GM19372 (cell line): ENCODE measurements around the gene VPS13D.
"Not testable (repeated sequence)": the region's sequence is repeated elsewhere in the genome, so short reads cannot be mapped to it uniquely, and the experiment has no call there.

Experiments
- ATAC-seq: cut with Tn5 transposase; IDR thresholded peaks from one replicate; pipeline ENCODE4 v1.9.1; 2021; ENCODE audit warnings: mild to moderate bottlenecking, low read depth, moderate library complexity; ENCODE audit not compliant: unreplicated experiment

The VPS13D gene

GRCh38 chr1:12442217-12442616 is 212.4 kb downstream of the VPS13D start:
- no peak for ATAC-seq

- ATAC-seq, result no peak
These were observed 213.3 kb downstream of the VPS13D start for GRCh38 chr1:12443151-12443550.

- ATAC-seq, result no peak
These were observed 214.6 kb downstream of the VPS13D start for GRCh38 chr1:12444329-12444841.

GRCh38 chr1:12445257-12445656 is 215.4 kb downstream of the VPS13D start:
- ATAC-seq, result no peak

- ATAC-seq, result no peak
These were observed 216.8 kb downstream of the VPS13D start for GRCh38 chr1:12446593-12446992.

GRCh38 chr1:12447307-12447706 is 217.5 kb downstream of the VPS13D start:
- ATAC-seq, result no peak

GRCh38 chr1:12447849-12448312 is 218.1 kb downstream of the VPS13D start:
- no peak for ATAC-seq

- no peak for ATAC-seq
These were observed 218.9 kb downstream of the VPS13D start for GRCh38 chr1:12448746-12449177.

GRCh38 chr1:12450090-12450755 is 220.4 kb downstream of the VPS13D start:
- no peak for ATAC-seq

GRCh38 chr1:12450756-12451559 is 221.1 kb downstream of the VPS13D start:
- ATAC-seq, result no peak

GRCh38 chr1:12451560-12451900 is 221.7 kb downstream of the VPS13D start:
- ATAC-seq, result no peak

GRCh38 chr1:12452262-12452661 is 222.4 kb downstream of the VPS13D start:
- ATAC-seq, result no peak

GRCh38 chr1:12453400-12454343 is 223.8 kb downstream of the VPS13D start:
- ATAC-seq, result no peak

GRCh38 chr1:12454406-12455391 is 224.9 kb downstream of the VPS13D start:
- no peak for ATAC-seq

GRCh38 chr1:12456081-12456480 is 226.3 kb downstream of the VPS13D start:
- ATAC-seq, result not testable (repeated sequence)

GRCh38 chr1:12456979-12457378 is 227.1 kb downstream of the VPS13D start:
- ATAC-seq, result no peak

- no peak for ATAC-seq
These were observed 227.9 kb downstream of the VPS13D start for GRCh38 chr1:12457771-12458170.

GRCh38 chr1:12458571-12458970 is 228.7 kb downstream of the VPS13D start:
- ATAC-seq, result no peak

GRCh38 chr1:12460121-12460520 is 230.3 kb downstream of the VPS13D start:
- ATAC-seq, result no peak
